Smooth muscle cell (in vitro differentiated cells): ENCODE results near the gene GTF2H4. TPM values are rescaled to one million over a fixed set of nuclear protein-coding genes. Genes with fewer than 3 reads are reported as not detected.

Experiments used
- DNase-seq: peaks from one replicate; lab custom pipeline; 2025; ENCODE audit not compliant: unreplicated experiment; lab: John Stamatoyannopoulos, UW
- H2AFZ ChIP-seq: fragments of 200-600 bp; sonication (generic); 2 replicates; pipeline ENCODE4 v1.6.0; 2016; ENCODE audit warnings: antibody characterized with exemption, low read depth, mild to moderate bottlenecking
- H3F3A ChIP-seq: fragments of 200-600 bp; sonication (generic); 2 replicates; pipeline ENCODE4 v1.6.0; 2017; ENCODE audit warnings: antibody characterized with exemption, low read depth
- H3K27ac ChIP-seq: fragments of 200-600 bp; sonication (generic); 2 replicates; pipeline ENCODE4 v1.5.1; 2016; ENCODE audit warnings: low read depth, mild to moderate bottlenecking
- H3K27me3 ChIP-seq: fragments of 200-600 bp; sonication (generic); 2 replicates; pipeline ENCODE4 v1.6.1; 2016; ENCODE audit warnings: low read depth, mild to moderate bottlenecking
- H3K36me3 ChIP-seq: fragments of 200-600 bp; sonication (generic); 2 replicates; pipeline ENCODE4 v1.5.1; 2016; ENCODE audit warnings: low read depth
- H3K4me1 ChIP-seq: fragments of 200-600 bp; sonication (generic); 2 replicates; pipeline ENCODE4 v1.5.1; 2016; ENCODE audit warnings: low read depth
- H3K4me2 ChIP-seq: fragments of 200-600 bp; sonication (generic); 2 replicates; pipeline ENCODE4 v1.6.0; 2016; ENCODE audit warnings: mild to moderate bottlenecking
- H3K4me3 ChIP-seq: fragments of 200-600 bp; sonication (generic); 2 replicates; pipeline ENCODE4 v1.5.1; 2016; ENCODE audit warnings: mild to moderate bottlenecking
- H3K79me2 ChIP-seq: fragments of 200-600 bp; sonication (generic); 2 replicates; pipeline ENCODE4 v1.6.0; 2016; ENCODE audit warnings: low read depth, mild to moderate bottlenecking
- H3K9ac ChIP-seq: fragments of 200-600 bp; sonication (generic); 2 replicates; pipeline ENCODE4 v1.6.0; 2016; ENCODE audit warnings: low read depth
- H3K9me3 ChIP-seq: fragments of 200-600 bp; sonication (generic); replicated peaks from 2 replicates; pipeline ENCODE4 v1.5.1; 2016; ENCODE audit warnings: low read depth
- H4K20me1 ChIP-seq: fragments of 200-600 bp; sonication (generic); 2 replicates; pipeline ENCODE4 v1.6.0; 2016; ENCODE audit warnings: low read depth
- WGBS: methylation state at CpG from one replicate; pipeline ENCODE4 v1.1.7; 2016; ENCODE audit warnings: low lambda C conversion rate; 5-methylcytosine and 5-hydroxymethylcytosine counted together
- polyA plus RNA-seq: library from polyadenylated mRNA; unstranded; fragments of >200 nt; fragmentation: Nextera tagmentation; extraction: Ambion mirVana; gene quantifications from 2 replicates; pipeline ENCODE4 v1.2.1, GENCODE V29; 2016
- total RNA-seq: library from RNA; depleted of rRNA; stranded (reverse); fragments of >200 nt; gene quantifications from 2 replicates; pipeline ENCODE4 v1.2.3, GENCODE V29; 2014
- TF ChIP-seq, protein P1 (sequence below): fragments of 200-600 bp; sonication (generic); IDR thresholded peaks from 2 replicates; pipeline ENCODE4 v1.5.1; 2017; ENCODE audit warnings: borderline replicate concordance, mild to moderate bottlenecking, antibody characterized with exemption; ENCODE audit not compliant: insufficient read depth, poor library complexity, severe bottlenecking

GTF2H4 gene
- total and polyA plus RNA-seq, 2 experiments from 2014 or later: 9.5 to 15.6 TPM

DNA sequence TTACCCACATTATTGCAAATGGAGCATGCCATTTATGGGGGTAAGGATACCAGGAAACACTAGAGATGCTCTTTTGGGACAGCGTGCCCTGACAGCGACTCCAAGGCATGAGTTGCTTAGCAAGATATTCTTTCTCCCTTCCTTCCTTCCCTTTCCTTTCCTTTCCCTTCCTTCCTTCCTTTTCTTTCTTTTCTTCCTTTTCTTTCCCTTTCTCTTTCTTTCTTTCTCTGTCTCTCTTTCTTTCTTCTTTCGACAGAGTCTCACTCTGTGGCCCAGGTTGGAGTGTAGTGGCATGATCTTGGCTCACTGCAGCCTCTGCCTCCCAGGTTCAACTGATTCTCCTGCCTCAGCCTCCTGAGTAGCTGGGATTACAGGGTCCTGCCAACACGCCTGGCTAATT is 36.0 kb downstream of the GTF2H4 start:
- Histone ChIP-seq H3K27ac (no peak overlapping the region), H3F3A (no peaks in the 10 kb centered on the region), H3K4me3 (no peak overlapping the region), H3K9me3 (no peaks in the 10 kb centered on the region), H2AFZ (no peak overlapping the region), H3K27me3 (peaks cover 27% of the 10 kb centered on the region), H3K9ac (no peak overlapping the region), H3K4me1 (peaks cover 5% of the 10 kb centered on the region), H3K36me3 (no peaks in the 10 kb centered on the region), H4K20me1 (no peaks in the 10 kb centered on the region), H3K79me2 (no peaks in the 10 kb centered on the region), H3K4me2 (no peak overlapping the region)
- TF ChIP-seq, protein P1, sequence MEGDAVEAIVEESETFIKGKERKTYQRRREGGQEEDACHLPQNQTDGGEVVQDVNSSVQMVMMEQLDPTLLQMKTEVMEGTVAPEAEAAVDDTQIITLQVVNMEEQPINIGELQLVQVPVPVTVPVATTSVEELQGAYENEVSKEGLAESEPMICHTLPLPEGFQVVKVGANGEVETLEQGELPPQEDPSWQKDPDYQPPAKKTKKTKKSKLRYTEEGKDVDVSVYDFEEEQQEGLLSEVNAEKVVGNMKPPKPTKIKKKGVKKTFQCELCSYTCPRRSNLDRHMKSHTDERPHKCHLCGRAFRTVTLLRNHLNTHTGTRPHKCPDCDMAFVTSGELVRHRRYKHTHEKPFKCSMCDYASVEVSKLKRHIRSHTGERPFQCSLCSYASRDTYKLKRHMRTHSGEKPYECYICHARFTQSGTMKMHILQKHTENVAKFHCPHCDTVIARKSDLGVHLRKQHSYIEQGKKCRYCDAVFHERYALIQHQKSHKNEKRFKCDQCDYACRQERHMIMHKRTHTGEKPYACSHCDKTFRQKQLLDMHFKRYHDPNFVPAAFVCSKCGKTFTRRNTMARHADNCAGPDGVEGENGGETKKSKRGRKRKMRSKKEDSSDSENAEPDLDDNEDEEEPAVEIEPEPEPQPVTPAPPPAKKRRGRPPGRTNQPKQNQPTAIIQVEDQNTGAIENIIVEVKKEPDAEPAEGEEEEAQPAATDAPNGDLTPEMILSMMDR: no peak
- DNase-seq: no peak
- 97% methylated on average over 4 of the region's 4 CpGs for WGBS

DNA sequence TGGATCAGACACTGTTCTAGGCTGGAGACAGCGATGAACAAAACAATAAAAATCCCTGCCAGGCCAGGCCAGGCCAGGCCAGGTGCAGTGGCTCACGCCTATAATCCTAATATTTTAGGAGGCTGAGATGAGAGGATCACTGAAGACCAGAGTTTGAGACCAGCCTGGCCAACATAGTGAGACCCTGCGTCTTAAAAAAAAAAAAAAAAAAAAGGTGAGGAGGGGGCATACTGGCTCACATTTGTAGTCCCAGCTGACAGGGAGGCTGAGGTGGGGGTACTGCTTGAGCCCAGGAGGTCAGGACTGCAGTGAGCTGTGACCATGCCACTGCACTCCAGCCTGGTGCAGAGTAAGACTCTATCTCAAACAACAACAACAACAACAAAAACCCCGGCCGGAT is 37.3 kb downstream of the GTF2H4 start:
- no peak overlapping the region for H3K27ac ChIP-seq
- no peaks in the 10 kb centered on the region for H3K9me3 ChIP-seq
- peaks cover 5% of the 10 kb centered on the region for H3K4me1 ChIP-seq
- no peak overlapping the region for H3K4me2 ChIP-seq
- H3K36me3 ChIP-seq: no peaks in the 10 kb centered on the region
- TF ChIP-seq, protein P1: no peak
- DNase-seq: no peak
- no peak overlapping the region for H2AFZ ChIP-seq
- no peaks in the 10 kb centered on the region for H3K79me2 ChIP-seq
- no peaks in the 10 kb centered on the region for H3F3A ChIP-seq
- H3K9ac ChIP-seq: no peak overlapping the region
- peaks cover 37% of the 10 kb centered on the region for H3K27me3 ChIP-seq
- WGBS: 88% methylated on average over 5 of the region's 5 CpGs
- no peaks in the 10 kb centered on the region for H4K20me1 ChIP-seq
- no peak overlapping the region for H3K4me3 ChIP-seq

DNA sequence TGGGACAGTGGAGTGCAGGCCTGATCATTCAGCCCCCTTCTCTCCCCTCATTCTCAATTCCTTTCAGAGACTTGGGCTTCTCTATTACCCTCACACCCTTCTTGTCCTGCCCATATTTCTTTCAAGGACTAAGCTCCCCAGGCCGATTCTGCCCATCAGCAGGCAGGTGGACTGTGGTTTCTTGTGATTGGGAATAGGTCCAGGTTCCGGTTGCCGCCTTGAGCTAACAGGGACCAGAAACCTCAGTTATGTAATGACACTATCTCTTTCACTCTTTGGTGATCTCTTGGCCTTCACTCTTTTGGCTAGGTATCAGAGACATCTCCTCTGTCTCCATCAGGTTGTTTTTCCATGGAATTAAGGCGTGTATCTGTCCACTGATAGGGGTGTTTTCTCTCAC is 39.2 kb downstream of the GTF2H4 start:
- no peak overlapping the region for H3K9ac ChIP-seq
- no peak overlapping the region for H3K4me2 ChIP-seq
- H3K27me3 ChIP-seq: peaks cover 56% of the 10 kb centered on the region
- no peak overlapping the region for H2AFZ ChIP-seq
- H3K79me2 ChIP-seq: no peaks in the 10 kb centered on the region
- H3F3A ChIP-seq: no peaks in the 10 kb centered on the region
- TF ChIP-seq, protein P1: no peak
- no peak overlapping the region for H3K4me3 ChIP-seq
- H3K27ac ChIP-seq: no peak overlapping the region
- no peaks in the 10 kb centered on the region for H4K20me1 ChIP-seq
- peaks cover 3% of the 10 kb centered on the region for H3K4me1 ChIP-seq
- no peaks in the 10 kb centered on the region for H3K36me3 ChIP-seq
- no peaks in the 10 kb centered on the region for H3K9me3 ChIP-seq
- WGBS: 96% methylated on average over 4 of the region's 4 CpGs
- no peak for DNase-seq

DNA sequence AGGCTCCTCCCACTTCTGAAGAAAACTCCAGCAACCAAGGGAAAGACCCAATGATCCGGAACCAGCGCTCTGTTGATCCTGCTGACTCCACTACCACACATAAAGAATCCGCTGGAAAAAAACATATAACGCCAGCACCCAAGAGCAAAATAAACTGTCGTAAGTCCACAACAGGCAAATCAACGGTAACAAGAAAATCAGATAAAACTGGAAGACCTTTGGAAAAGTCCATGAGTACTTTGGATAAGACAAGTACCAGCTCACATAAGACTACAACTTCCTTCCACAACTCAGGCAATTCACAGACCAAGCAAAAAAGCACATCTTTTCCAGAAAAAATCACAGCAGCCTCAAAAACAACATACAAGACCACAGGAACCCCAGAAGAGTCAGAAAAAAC is 40.8 kb downstream of the GTF2H4 start:
- TF ChIP-seq, protein P1: no peak
- peaks cover 72% of the 10 kb centered on the region for H3K27me3 ChIP-seq
- 95% methylated on average over 6 of the region's 6 CpGs for WGBS

More for the DNA sequence above, 40.8 kb downstream of the GTF2H4 start:
- Histone ChIP-seq H3K4me1 (no peaks in the 10 kb centered on the region), H3K4me3 (no peak overlapping the region), H2AFZ (no peak overlapping the region), H3K27ac (no peak overlapping the region), H3K4me2 (no peak overlapping the region), H3K9me3 (no peaks in the 10 kb centered on the region), H4K20me1 (no peaks in the 10 kb centered on the region), H3F3A (no peaks in the 10 kb centered on the region), H3K9ac (no peak overlapping the region), H3K36me3 (no peaks in the 10 kb centered on the region), H3K79me2 (no peaks in the 10 kb centered on the region)
- DNase-seq: no peak
